GM21529 (cell line): Measurements from ENCODE around the gene DCBLD1.
A peak's percentile ranks its signal among the peaks of the same experiment; 100 is the strongest.
"Not testable (repeated sequence)": the region's sequence is repeated elsewhere in the genome, so short reads cannot be mapped to it uniquely, and the experiment has no call there.

Experiments
- ATAC-seq: cut with Tn5 transposase; IDR thresholded peaks from one replicate; pipeline ENCODE4 v1.9.1; 2021; ENCODE audit not compliant: unreplicated experiment

Gene DCBLD1

DNA sequence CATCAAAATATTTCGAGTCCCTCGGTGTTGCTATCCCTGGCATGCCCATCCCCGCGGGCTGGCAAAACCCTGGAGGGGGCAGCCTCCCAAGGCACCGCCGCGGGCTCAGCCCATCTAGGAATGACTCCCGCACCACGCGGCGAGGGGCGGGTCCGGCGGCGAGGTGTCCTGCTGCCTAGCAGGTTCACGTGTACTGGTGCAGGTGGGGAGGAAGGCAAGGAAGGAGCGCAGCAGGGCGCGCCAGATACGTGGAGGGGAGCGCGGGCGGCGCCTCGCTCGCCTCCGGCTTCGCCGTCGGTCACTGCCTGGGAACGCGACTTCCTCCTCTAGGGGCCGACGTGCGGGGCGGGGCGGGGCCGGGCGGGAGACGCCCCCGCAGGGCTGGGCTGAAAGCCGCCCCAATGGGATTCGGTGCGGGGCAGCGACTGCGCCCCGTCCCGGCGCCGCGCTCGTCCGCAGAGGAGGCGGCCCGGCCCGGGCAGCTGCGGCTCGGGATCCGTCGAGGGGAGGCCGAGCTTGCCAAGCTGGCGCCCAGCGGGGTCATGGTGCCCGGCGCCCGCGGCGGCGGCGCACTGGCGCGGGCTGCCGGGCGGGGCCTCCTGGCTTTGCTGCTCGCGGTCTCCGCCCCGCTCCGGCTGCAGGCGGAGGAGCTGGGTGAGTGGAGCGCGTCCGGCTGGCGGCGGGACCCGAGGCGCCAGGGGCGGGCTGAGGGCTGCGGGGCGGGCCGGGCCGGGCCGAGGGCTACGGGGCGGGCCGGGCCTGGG lies at the start of gene DCBLD1:
TSS of gene DCBLD1 (plus strand) at position 435 of the 764 bp plus-strand sequence. CDS start at position 543, 108 bp downstream.
- peak; percentile 79 for ATAC-seq

DNA sequence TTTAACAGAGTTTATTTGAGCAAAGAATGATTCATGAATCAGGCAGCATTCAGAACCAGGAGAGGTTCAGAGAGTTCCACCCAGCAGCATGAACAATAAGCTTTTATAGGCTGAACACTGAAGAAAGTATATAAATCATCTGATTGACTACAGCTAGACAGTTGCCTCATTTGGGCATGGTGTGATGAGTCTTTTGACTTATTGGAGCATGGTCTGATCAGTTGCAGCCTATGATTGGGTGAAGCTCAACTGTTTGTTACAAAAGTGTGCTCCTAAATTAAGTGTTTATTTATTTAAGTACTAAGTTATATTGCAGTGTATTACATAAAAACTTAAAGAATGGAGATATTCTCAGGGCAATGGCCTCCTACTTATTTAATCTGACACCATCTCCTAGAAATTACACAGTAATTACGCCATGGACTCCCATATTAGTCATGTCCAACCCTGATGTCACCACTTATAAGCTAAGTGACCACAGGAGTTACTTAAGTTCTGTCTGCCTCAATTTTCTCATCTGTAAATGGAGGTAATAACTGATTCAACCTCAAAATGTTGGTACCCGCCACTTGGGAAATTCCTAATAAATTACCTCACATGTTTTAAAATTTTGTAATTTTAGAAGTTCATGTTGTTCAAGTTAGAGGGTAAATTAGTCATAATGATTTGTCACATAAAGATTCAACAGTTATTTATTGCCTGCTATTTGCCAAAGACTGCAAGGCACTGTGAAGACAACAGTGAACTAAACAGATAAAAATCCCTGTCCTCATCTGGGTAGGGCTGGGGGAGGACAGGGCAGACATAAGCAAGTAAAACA lies 41.6 kb upstream of the DCBLD1 start:
- no peak for ATAC-seq

DNA sequence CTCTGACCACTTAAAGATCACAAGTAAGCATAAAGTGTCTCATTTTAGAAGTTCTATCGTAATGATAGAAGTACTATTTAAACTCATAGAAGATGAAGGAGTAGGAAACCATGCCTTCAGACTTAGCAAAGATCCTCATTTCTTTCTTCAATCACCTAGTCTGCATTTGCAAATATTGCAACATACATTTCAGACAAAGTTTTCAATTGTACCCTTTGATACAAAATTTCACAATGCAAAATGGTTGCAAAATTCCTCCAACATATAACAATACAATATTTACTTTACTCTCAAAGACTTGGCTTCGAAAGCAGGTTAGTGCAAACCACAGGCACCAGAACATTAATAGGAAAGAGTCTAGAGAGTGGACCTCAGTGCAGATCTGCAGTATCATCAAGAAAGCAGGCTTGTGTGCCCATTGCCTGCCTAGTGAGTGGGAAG lies 40.6 kb upstream of the DCBLD1 start:
- ATAC-seq = no peak

DNA sequence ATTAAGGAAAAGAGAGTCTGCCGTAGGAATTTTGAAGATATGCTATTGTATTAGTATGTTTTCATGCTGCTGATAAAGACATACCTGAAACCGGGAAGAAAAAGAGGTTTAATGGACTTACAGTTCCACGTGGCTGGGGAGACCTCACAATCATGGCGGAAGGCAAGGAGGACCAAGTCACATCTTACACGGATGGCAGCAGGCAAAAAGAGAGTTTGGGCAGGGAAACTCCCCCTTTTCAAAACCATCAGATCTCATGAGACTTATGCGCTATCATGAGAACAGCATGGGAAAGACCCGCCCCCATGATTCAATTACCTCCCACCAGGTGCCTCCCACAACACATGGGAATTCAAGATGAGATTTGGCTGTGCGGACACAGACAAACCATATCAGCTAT lies 40.2 kb upstream of the DCBLD1 start:
- ATAC-seq = not testable (repeated sequence)

DNA sequence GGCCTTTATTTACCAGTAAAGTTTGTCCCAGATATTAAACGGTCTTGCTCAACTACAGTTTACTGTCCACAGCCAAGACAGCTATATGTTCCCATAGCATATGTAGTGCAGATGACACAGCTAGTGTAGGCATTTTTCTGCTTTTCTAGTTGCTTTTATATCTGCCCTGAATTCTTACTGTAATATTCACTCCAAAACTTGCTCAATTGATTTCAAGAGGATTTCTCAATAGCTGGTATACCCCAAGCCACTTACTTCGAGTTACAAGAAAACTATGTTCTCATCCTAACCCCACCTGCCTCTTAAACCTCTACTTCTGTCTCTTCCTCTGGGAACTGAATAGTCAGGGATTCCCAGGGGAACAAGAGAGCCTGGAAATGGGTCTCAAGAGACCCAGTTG lies 37.9 kb upstream of the DCBLD1 start:
- ATAC-seq = no peak

DNA sequence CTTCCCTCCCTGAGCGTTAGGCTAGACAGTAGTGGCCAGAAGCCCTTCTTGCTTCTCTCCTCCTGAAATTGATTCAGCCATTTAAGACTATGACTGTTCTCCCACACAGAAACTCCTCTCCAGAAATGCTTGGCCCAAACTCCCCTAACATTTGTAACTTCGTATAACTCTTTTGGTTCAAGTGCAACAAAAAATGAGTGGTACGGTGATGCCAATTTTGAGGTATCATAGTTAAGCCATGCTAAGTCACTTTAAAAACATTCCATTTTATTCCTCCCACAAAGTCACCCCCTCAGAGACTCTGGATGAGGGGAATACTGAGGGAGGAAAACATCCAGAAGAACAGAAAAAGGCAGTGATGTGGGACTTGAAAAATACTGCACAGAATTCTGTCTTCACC lies 35.6 kb upstream of the DCBLD1 start:
- ATAC-seq = no peak

DNA sequence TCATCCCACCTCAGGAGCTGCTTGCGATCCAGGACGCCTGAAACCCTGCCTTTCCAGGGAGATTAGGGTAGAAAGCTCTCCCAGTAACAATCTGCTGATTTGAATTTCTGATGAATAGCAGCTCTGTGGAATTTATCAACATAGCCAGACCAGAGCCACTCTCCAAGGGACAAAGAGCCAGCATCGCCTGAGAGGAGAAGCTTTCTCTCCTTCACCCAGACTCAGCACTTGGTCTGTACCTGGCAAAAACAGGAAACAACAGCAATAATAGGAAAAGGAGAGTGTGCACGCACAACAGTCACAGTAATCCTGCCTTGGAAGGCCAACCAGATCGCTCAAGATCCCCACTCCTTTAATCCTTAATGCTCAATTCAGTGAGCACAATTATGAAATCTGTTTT lies 34.5 kb upstream of the DCBLD1 start:
- ATAC-seq = no peak

DNA sequence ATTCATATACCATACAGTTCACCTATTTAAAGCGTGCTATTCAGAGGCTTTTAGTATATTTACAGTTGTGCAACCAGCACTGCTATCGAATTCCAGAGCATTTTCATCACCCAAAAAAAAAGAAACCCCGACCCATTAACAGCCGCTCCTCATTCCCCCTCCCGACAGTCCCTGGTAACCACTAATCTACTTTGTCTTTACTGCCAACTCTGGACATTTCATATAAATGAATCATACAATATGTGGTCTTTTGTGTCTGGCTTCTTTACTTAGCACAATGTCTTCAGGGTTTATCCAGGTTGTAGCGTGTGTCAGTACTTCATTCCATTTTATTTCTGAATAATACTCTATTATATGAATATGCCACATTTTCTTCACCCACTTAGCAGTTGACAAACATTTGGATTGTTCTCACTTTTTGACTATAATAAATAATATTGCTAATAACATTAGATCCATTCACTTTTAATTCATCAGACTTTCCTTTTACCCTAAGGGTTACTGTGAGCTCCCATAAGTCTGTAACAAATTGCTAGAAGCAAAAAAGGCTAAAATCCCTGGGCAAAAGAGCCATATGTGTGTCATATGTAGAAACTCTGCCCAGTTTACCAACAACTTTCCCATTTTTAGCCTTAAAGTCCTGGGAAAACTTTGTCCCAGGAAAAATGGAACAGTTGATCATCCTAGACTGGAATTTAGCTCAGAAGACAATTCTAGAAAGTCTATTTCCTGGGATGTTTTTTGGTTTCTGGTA lies 33.6 kb upstream of the DCBLD1 start:
- ATAC-seq = no peak

DNA sequence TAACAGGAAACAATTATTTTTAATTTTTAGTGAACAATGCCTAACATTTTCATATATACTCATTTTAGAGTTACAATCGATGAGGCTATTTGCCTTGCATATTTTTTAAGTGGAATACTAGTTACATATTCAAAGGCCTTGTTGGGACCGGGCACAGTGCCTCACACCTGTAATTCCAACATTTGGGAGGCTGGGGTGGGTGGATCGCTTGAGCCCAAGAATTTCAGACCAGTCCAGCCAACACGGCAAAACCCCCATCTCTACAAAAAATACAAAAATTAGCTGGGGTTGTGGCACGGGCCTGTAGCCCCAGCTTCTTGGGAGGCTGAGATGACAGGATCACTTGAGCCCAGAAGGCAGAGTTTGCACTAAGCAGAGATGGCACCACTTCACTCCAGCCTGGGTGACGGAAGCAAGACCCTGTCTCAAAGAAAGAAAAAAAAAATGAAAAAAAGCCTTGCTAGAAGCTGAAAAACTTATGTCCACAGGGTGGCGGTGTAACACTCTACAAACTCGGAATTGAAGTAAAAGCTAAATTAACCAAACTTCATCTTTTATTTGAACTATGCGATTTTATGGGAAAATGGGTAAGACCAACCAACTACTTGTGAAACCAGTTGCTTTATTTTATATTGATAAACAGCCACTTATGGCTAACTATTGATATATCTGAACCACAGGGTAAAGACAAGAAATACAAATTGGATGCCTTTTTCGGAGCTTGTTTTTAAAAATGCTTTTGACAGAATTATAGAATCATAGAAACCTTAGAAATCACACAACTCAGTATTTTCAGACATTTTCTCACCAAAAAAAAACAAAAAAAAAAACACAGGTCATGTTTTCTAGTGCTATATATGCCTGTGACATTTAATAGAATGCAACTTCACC lies 32.7 kb upstream of the DCBLD1 start:
- ATAC-seq = no peak

DNA sequence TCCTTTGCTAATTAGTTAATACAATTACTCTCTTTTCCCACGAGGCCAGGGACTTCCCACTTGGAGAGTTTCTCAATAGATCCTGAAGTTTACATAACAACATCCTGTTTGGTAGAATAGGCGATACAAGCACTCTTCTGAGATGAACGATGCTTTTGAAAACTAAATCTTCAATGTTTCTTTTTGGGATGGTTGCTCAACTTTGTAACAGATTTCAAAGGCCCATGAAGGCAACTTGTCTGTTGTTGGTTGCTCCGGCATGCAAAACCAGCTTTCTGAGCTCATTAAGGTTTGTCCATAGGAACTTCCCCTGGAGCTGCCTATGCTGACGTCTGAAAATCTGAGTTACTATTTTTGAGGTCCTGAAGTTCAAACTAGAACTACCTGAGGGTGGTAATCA lies 30.8 kb upstream of the DCBLD1 start:
- ATAC-seq = no peak

DNA sequence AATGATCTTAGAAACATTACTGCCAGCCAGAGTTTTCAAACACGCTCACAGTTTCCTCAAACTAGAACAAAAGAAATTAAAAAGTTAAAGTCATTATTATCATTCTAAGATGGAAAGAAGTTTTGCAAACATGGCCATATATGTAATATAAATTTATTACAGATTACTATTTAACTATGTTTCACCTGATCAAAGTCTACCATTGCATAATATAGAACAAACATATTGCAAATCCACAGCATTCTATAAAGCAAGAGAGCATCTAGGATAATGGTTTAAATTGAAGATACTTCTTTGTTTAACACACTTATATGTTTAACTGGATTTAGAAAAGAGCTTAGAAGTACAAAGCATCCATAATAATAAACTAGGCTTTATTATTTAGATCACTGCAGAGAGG lies 26.2 kb upstream of the DCBLD1 start:
- no peak for ATAC-seq

DNA sequence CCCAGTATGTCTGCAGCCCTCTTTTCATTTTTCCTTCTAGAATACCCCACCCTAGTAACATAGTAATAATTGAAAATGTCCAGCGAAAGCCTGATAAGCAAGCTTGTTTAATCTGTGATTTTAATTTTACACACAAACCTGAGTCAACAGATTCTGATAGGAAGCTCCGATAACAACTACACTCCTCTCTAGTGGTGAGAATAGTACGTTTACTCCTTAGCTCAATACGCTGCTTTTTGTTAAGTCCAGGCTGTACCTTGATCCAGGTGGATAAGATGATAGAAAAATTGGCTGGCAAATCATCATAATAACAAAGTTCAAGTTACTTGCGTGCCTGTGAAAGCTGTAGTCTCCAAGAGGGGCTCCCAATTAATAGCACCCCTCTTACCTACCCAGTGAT lies 25.5 kb upstream of the DCBLD1 start:
- ATAC-seq = no peak

DNA sequence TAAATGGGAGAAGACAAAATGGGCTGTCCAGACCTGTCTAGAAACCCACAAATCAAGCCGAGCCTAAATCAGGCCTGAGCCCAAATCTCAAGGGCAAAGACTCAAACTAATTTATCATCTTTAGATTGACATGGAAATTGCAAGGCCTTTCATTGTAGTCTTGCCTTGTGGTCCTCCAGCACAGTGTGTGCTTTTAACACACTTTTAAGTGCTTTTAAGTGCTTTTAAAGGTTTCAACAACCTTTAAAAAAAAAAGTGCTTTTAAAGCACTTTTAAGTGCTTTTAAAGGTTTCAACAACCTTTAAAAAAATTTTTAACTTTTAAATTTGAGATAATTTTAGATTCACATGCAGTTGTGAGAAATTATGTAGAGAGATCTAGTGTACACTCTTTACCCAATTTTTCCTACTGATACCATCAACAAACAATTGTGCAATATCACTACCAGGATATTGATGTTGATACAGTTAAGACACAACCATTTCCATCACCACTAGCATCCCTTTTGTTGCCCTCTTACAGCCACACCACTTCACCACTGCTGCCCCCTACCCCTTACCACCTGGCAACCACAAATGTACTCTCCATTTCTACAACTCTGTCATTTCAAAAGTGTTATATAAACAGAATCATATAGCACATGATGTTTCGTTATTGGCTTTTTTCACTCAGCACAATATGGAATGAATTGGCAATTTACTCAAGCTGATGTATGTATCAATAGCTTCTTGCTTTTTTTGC lies 23.1 kb upstream of the DCBLD1 start:
- ATAC-seq = no peak

DNA sequence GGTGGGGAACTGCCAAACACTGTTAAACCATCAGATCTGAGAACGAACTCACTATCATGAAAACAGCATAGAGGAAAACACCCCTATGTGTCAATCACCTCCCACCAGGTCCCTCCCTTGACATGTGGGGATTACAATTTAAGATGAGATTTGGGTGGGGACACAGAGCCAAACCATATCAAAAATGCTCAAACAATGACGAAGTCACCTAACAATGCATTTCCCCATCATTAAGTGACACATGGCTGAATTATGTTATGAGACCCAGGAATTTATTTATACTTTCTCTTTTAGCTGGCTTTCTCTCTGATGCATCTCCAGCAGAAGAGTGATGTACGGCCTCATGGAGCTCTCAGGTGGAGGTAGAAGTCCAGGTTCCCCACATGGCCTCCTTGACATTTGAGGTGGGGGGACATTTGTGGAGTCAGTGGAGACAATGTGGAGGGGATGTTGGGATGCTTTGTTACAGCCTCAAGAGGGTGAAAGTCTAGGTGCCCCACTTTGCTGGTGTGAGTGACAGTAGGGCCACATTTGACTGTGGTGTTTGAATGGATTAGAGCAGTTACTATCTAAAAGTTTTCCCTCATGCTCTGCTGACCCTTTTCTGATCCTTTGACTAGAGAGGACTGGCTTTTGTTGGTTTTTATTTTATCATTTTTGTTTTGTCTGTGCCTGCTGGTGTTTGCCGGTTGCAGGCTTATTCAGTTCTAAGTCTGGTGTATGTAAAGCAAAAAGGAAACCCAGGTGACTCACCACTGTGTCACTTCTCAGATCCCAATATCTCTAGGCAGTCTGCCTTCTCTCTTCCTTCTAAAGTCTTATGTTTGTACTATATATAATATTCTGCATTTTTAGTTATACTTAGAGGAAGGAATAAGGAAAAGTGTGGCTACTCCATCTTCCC lies 18.5 kb upstream of the DCBLD1 start:
- ATAC-seq = peak; percentile 88

DNA sequence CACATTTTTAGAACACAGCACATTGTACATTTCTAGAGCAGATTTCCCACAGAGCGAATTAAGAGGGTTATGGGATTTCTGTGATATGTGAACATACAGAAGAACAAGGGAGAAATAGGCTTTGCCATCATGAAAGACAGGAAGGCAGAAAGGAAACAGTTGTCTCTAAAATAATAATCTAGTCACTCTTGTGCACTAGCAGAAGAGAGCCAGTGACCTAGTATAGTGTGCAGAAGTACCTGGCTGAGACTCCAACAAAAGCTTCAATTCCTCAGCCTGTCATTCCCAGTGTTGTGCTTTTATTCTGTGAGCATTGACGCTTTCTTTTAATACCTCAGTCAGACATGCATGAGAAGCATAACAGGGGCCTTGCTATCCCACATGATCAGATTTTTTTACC lies 17.8 kb upstream of the DCBLD1 start:
- no peak for ATAC-seq

DNA sequence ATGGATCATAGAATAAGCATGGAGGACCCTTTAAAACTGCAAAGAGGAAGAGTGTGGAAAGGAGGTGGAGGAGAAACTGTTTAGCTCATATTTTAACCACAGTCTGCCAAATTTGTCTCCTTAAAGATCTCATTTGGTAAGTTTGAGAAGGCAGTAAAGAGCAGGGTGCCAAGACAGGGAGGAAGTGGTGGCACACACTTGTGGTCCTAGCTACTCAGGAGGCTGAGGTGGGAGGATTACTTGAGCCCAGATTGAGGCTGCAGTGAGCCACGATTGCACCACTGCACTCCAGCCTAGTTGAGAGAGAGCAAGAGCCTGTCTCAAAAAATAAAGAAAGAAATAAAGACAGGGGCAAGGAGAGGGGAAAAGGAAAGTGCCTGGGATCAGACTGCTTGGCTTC lies 16.8 kb upstream of the DCBLD1 start:
- ATAC-seq = no peak

DNA sequence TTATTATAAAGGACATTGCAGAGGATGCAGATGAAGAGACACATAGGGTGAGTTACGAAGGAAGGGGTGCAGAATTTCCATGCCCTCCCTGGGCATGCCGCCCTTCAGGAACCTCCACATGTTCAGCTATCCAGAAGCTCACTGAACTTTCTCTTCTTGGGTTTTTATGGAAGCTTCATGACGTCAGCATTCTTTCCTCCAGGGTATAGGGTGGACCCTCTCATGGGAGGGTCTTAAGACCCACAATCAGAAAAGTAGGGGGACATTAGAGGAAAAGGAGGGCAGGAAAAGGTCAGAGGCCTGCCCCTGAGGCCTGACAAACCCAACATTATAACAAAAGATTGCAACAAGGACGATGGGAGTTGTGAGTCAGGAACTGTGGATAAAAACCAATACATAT lies 14.6 kb upstream of the DCBLD1 start:
- ATAC-seq = no peak

DNA sequence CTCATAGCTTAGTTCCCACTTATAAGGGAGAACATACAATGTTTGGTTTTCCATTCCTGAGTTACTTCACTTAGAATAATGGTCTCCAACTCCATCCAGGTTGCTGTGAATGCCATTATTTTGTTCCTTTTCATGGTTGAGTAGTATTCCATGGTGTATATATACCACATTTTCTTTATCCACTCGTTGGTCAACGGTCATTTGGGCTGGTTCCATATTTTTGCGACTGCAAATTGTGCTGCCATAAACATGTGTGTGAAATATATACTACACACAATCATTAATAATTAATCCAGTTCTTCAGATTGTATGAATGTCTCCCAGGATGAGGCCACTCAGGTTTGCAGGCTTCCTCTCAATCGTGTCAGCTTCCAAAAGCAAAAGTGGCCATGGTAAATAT lies 13.9 kb upstream of the DCBLD1 start:
- ATAC-seq = not testable (repeated sequence)

DNA sequence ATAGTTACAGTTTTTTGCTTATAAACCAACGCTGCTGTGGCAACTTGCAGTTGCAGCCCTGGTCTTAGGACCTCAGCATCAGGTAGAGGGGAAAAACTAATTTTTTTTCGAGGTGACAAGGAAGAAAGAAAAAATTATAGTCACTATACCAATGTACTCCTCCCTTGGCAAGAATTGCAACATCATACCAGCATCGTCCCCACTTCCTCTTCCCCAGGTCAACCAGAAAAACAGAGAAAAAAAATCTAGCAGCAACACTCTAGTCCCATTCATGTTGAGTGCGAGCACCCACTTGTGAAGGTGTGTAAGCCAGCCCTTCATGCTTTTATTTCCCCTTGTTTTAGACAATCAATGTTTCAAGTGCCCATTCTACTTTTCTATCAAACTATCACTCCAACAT lies 13.1 kb upstream of the DCBLD1 start:
- no peak for ATAC-seq
